ENCODE data around the gene CLCA1.

DNA sequence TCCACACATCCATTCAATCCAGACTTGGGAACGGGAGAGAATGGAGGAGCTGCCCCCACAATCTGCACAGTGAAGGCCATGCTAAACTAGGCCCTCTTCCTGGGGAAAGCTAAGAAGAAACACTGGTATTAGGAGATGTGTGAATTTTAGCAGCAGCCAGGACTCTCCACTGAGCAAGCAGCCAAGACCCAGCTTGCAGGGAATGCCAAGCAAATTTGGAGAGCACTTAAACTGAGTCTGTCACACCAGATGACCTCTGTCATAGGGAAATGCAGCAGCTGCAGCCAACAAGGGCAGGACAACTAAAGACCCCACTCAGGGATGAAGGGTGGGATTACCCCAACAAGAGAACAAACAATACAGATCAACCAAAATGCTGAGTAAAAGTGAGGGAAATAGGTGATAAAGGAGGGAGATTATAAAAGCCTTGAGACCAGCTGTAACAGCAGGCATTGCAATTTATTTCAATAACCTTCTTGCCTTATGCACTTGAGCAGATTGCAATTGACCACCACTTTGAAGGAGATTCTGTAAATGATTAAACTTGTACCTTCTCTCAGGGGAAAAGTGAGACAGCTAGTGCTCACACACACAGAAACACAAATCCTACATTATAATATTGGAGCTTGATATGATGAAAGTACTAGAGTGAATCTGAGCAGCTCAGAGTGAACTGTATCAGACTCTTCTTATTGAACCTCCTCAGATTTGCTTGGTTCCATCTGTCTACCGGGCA is 2.5 kb upstream of the CLCA1 start:
- TF ChIP-seq, protein P1, sequence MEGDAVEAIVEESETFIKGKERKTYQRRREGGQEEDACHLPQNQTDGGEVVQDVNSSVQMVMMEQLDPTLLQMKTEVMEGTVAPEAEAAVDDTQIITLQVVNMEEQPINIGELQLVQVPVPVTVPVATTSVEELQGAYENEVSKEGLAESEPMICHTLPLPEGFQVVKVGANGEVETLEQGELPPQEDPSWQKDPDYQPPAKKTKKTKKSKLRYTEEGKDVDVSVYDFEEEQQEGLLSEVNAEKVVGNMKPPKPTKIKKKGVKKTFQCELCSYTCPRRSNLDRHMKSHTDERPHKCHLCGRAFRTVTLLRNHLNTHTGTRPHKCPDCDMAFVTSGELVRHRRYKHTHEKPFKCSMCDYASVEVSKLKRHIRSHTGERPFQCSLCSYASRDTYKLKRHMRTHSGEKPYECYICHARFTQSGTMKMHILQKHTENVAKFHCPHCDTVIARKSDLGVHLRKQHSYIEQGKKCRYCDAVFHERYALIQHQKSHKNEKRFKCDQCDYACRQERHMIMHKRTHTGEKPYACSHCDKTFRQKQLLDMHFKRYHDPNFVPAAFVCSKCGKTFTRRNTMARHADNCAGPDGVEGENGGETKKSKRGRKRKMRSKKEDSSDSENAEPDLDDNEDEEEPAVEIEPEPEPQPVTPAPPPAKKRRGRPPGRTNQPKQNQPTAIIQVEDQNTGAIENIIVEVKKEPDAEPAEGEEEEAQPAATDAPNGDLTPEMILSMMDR (IDR thresholded peaks at IDR 0.05), result no peak
- no peak for TF ChIP-seq POLR2AphosphoS5 (IDR thresholded peaks at IDR 0.05)
- no peak for TF ChIP-seq POLR2A (IDR thresholded peaks at IDR 0.05)
